ENCODE measurements around the gene ZNF32.

ZNF32 gene

DNA sequence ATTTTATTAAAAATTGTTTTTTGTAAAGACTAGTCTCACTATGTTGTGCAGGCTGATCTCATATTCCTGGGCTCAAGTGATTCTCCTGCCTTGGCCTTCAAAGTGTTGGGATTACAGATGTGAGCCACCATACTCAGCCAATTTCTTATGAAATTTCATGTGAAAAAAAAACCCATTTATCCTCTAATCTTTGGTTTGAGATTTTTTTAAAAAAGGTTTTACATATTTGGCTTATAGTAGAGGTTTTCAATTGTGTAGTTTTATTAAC is 35.5 kb upstream of the ZNF32 start:
- no peak overlapping the region for H3K4me2 ChIP-seq (ENCODE audit: low read depth, low read length)
- no peaks in the 10 kb centered on the region for H3K4me1 ChIP-seq (ENCODE audit: low read length)
- no peaks in the 10 kb centered on the region for H3K9me3 ChIP-seq (replicated peaks; ENCODE audit: insufficient read depth, low read length)
- no peak for DNase-seq
- H3K27ac ChIP-seq (ENCODE audit: low read length) = no peak overlapping the region
- no peaks in the 10 kb centered on the region for H3K27me3 ChIP-seq (replicated peaks; ENCODE audit: insufficient read depth, low read length)
- H3K36me3 ChIP-seq (replicated peaks; ENCODE audit: insufficient read depth, low read length) = no peaks in the 10 kb centered on the region
- H3K4me3 ChIP-seq (ENCODE audit: low read length) = no peak overlapping the region
- no peaks in the 10 kb centered on the region for H3K79me2 ChIP-seq (ENCODE audit: low read length)
- TF ChIP-seq EZH2phosphoT487 (IDR thresholded peaks at IDR 0.05; ENCODE audit: low read length) = no peak
- TF ChIP-seq, protein P1, sequence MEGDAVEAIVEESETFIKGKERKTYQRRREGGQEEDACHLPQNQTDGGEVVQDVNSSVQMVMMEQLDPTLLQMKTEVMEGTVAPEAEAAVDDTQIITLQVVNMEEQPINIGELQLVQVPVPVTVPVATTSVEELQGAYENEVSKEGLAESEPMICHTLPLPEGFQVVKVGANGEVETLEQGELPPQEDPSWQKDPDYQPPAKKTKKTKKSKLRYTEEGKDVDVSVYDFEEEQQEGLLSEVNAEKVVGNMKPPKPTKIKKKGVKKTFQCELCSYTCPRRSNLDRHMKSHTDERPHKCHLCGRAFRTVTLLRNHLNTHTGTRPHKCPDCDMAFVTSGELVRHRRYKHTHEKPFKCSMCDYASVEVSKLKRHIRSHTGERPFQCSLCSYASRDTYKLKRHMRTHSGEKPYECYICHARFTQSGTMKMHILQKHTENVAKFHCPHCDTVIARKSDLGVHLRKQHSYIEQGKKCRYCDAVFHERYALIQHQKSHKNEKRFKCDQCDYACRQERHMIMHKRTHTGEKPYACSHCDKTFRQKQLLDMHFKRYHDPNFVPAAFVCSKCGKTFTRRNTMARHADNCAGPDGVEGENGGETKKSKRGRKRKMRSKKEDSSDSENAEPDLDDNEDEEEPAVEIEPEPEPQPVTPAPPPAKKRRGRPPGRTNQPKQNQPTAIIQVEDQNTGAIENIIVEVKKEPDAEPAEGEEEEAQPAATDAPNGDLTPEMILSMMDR (IDR thresholded peaks at IDR 0.05; ENCODE audit: low read length) = no peak
- no peak for TF ChIP-seq EZH2 (optimal IDR thresholded peaks at IDR 0.05; ENCODE audit: low read depth, low read length)
- H3K9ac ChIP-seq (ENCODE audit: low read length) = no peak overlapping the region
- H3K9me2 ChIP-seq (replicated peaks; ENCODE audit: insufficient read depth, low read length) = no peaks in the 10 kb centered on the region
- H3F3A ChIP-seq (ENCODE audit: insufficient read depth, low read length) = no peaks in the 10 kb centered on the region
- H2AFZ ChIP-seq (ENCODE audit: low read length) = no peak overlapping the region
- H4K20me1 ChIP-seq (ENCODE audit: insufficient read depth, low read length) = no peaks in the 10 kb centered on the region

DNA sequence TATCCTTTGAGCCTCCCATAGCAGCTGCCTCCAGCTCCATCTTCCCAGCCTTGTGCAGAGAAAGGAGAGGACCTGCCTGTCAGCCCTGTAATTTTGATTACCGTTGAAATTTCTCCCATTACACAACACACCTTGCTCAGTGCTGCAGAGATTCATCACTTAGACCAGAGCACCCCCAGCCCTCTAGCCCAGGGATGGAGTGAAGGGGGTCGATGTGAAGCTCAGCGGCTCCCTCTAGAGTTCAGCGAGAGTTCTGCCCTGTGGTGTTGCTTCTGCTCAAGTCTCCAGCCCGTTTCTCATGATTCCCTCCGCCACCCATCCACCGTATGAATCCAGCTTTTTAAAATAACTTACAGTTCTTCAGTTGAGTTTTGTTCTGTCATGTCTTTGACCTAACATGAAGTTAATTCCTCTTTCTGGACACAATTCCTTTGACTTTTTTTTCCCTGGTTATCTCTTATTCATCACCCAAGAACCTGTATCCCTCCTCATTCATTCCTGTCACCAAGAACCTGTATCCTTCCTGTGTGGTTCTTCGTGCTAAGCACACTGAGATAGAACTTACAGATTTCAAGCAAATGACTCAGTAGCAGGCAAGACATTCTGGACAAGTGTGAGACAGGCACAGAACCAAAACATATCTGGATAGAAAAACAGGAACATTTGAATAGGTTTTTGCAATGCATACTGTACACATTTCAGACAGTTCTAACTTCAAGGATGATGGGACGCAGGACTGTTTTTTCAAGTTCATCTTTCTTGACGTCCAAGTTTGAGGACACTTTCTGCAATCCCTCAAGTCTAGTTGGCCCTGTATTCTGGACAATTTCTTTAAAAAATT is 35.0 kb upstream of the ZNF32 start:
- H3K36me3 ChIP-seq (replicated peaks; ENCODE audit: insufficient read depth, low read length) = no peaks in the 10 kb centered on the region
- no peaks in the 10 kb centered on the region for H3K9me2 ChIP-seq (replicated peaks; ENCODE audit: insufficient read depth, low read length)
- no peaks in the 10 kb centered on the region for H3F3A ChIP-seq (ENCODE audit: insufficient read depth, low read length)
- no peak overlapping the region for H3K4me3 ChIP-seq (ENCODE audit: low read length)
- TF ChIP-seq, protein P1 (IDR thresholded peaks at IDR 0.05; ENCODE audit: low read length) = peak; percentile 47
- no peak for TF ChIP-seq EZH2 (optimal IDR thresholded peaks at IDR 0.05; ENCODE audit: low read depth, low read length)
- no peak for TF ChIP-seq EZH2phosphoT487 (IDR thresholded peaks at IDR 0.05; ENCODE audit: low read length)
- DNase-seq = peak; percentile 9
- H3K27ac ChIP-seq (ENCODE audit: low read length) = no peak overlapping the region
- no peaks in the 10 kb centered on the region for H3K9me3 ChIP-seq (replicated peaks; ENCODE audit: insufficient read depth, low read length)
- H3K79me2 ChIP-seq (ENCODE audit: low read length) = no peaks in the 10 kb centered on the region
- no peak overlapping the region for H3K9ac ChIP-seq (ENCODE audit: low read length)
- no peaks in the 10 kb centered on the region for H4K20me1 ChIP-seq (ENCODE audit: insufficient read depth, low read length)
- H3K4me1 ChIP-seq (ENCODE audit: low read length) = no peaks in the 10 kb centered on the region
- H2AFZ ChIP-seq (ENCODE audit: low read length) = no peak overlapping the region
- H3K27me3 ChIP-seq (replicated peaks; ENCODE audit: insufficient read depth, low read length) = no peaks in the 10 kb centered on the region
- H3K4me2 ChIP-seq (ENCODE audit: low read depth, low read length) = no peak overlapping the region

- TF ChIP-seq EZH2phosphoT487 (IDR thresholded peaks at IDR 0.05; ENCODE audit: low read length) (no peak), EZH2 (optimal IDR thresholded peaks at IDR 0.05; ENCODE audit: low read depth, low read length) (no peak)
- TF ChIP-seq, protein P1 (IDR thresholded peaks at IDR 0.05; ENCODE audit: low read length) = no peak
These were observed 34.3 kb upstream of the ZNF32 start for GRCh38 chr10:43682956-43683355.

More at GRCh38 chr10:43682956-43683355, 34.3 kb upstream of the ZNF32 start:
- H4K20me1 ChIP-seq (ENCODE audit: insufficient read depth, low read length) = no peaks in the 10 kb centered on the region
- H3K4me1 ChIP-seq (ENCODE audit: low read length) = no peaks in the 10 kb centered on the region
- H3K9ac ChIP-seq (ENCODE audit: low read length) = no peak overlapping the region
- no peak for DNase-seq
- no peak overlapping the region for H3K4me3 ChIP-seq (ENCODE audit: low read length)
- H3K27ac ChIP-seq (ENCODE audit: low read length) = no peak overlapping the region
- H3F3A ChIP-seq (ENCODE audit: insufficient read depth, low read length) = no peaks in the 10 kb centered on the region
- no peak overlapping the region for H2AFZ ChIP-seq (ENCODE audit: low read length)
- H3K27me3 ChIP-seq (replicated peaks; ENCODE audit: insufficient read depth, low read length) = no peaks in the 10 kb centered on the region
- H3K9me2 ChIP-seq (replicated peaks; ENCODE audit: insufficient read depth, low read length) = no peaks in the 10 kb centered on the region
- no peaks in the 10 kb centered on the region for H3K36me3 ChIP-seq (replicated peaks; ENCODE audit: insufficient read depth, low read length)
- no peaks in the 10 kb centered on the region for H3K79me2 ChIP-seq (ENCODE audit: low read length)
- H3K4me2 ChIP-seq (ENCODE audit: low read depth, low read length) = no peak overlapping the region
- no peaks in the 10 kb centered on the region for H3K9me3 ChIP-seq (replicated peaks; ENCODE audit: insufficient read depth, low read length)
